ENCODE measurements around the gene FAAP24. TPM values are rescaled to one million over a fixed set of nuclear protein-coding genes. Genes with fewer than 3 reads are reported as not detected.
"Not testable (repeated sequence)": the region's sequence is repeated elsewhere in the genome, so short reads cannot be mapped to it uniquely, and the experiment has no call there.

The FAAP24 gene
- total RNA-seq, 1 donor from 2014 or later, result 0.75 TPM

DNA sequence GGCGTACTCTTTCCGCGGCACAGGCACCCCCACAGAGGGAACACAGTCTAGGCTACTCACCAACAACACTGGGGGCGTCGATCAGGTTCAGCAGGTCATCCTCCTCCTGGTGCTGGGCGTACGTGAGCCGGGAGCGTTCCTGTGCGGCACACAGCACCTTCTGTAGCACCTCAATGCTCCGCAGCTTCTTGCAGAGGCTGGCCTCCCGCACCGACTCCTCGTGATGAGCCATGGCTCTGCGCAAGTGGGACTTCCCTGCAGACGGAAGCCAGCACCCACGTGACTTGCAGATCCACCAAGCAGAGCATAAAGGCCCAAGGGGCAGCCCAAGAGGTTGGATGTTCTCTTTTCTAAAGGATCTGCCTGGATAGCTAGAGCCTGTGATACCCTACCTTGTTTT lies 23.9 kb downstream of the FAAP24 start:
- ATAC-seq (ENCODE audit: poor library complexity), result not testable (repeated sequence)

DNA sequence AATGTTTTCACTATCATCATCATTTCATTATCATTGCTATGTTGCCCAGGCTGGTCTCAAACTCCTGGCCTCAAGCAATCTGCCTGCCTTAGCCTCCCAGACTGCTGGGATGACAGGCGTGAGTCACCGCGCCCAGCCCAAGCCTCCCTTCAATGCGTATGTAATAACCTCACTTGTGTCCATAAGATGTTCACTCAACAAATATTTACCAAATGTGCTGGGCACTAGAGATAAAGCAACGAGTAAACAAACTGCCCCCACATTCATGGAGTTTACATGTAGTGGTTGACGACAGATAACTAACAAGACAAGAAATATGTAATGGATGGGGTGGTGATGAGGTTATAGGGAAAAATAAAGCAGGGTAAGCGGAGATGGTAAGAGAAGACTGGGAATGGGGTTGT lies 25.0 kb downstream of the FAAP24 start:
- not testable (repeated sequence) for ATAC-seq (ENCODE audit: poor library complexity)

More for the DNA sequence above, 23.9 kb downstream of the FAAP24 start:
- intact Hi-C loops (cut with DNase I); DNase-seq: not testable (repeated sequence)

DNA sequence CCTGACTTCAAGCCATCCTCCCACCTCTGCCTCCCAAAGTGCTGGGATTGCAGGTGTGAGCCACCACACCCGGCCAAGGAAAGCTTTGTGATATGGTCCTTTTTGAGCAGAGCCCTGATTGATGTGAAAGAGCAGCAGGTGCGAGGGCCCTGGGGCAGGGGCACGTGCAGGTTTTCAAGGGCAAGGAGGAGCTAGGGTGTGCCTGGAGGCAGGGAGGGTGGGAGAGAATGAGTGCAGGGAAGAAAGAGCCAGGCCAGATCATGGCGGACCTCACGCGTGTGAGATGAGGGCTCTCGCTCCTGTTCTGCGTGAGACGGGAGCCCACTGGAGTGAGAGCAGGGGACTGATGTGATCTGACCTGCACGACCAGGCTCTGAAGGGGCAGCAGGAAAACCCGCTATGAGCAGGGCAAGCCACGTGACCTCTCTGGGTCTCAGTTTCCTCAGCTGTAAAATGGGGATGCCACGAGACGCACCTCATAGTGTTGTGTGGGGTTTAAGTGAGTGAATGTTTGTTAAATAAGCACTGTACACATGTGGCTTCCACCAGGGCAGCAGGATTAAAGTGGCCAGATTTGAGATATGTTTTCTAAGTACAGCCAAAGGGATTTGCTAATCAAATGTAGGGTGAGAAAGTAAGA lies 25.8 kb downstream of the FAAP24 start:
- no peak for ATAC-seq (ENCODE audit: poor library complexity)

More for the DNA sequence above, 25.0 kb downstream of the FAAP24 start:
- DNase-seq; intact Hi-C loops (cut with DNase I): not testable (repeated sequence)

DNA sequence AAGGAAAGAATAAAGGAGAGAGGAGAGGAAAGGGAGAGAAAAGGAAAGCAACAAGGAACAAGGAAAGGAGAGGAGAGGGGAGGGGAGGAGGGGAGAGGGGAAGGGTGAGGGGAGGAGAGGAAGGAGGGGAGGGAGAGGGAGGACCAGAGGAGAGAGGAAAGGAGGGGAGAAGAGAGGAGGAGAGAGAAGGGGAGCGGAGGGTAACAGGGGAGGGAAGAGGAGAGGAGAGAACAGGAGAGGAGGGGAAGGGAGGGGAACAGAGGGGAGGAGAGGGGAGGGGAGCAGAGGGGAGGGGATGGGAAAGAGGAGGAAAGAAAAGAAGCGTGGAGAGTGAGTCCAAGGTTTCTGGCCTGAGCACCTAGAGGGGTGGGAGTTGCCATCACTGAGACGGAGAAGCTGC lies 26.7 kb downstream of the FAAP24 start:
- no peak for DNase-seq
- no peak for ATAC-seq (ENCODE audit: poor library complexity)
- intact Hi-C loops (cut with DNase I), result no loop called here

More for the DNA sequence above, 25.8 kb downstream of the FAAP24 start:
- intact Hi-C loops (cut with DNase I), result no loop called here
- no peak for DNase-seq

DNA sequence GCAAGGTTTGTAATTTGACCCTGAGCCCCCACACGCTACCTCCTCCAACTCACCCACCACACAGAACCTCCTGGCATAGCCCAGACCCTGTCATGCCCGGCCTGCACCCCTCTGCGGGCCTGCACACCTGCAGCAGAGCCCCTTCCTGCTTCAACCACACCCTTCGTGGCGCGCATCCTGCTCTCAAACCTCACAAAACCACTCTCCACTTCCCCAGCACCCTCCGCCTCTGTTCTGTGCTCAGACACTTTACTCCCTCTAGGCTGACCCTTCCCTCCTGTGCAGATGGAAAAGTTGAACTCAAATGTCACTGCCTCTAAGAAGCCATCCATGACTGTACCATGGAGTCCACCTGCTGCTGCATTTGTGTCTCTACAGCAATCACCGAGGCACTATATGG lies 28.5 kb downstream of the FAAP24 start:
- intact Hi-C loops (cut with DNase I), result no loop called here
- no peak for DNase-seq
- no peak for ATAC-seq (ENCODE audit: poor library complexity)

DNA sequence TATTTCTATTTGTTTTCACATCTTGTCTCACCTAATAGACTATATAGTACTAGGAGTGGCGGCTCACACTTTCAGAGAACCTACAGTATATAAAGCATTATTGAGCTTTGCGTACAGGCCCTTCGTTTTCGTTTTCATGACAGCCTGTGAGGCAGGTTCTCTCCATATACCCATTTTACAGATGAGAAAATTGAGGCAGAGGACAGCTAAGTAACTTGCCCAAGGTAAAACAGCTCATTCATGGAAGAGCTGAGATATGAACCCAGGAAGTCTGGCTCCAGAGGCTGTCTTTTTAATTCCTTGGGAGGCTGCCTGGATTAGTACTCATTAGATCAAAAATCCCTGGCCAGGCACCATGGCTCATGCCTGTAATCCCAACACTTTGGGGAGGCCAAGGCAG lies 28.9 kb downstream of the FAAP24 start:
- intact Hi-C loops (cut with DNase I), result no loop called here
- no peak for DNase-seq
- no peak for ATAC-seq (ENCODE audit: poor library complexity)

DNA sequence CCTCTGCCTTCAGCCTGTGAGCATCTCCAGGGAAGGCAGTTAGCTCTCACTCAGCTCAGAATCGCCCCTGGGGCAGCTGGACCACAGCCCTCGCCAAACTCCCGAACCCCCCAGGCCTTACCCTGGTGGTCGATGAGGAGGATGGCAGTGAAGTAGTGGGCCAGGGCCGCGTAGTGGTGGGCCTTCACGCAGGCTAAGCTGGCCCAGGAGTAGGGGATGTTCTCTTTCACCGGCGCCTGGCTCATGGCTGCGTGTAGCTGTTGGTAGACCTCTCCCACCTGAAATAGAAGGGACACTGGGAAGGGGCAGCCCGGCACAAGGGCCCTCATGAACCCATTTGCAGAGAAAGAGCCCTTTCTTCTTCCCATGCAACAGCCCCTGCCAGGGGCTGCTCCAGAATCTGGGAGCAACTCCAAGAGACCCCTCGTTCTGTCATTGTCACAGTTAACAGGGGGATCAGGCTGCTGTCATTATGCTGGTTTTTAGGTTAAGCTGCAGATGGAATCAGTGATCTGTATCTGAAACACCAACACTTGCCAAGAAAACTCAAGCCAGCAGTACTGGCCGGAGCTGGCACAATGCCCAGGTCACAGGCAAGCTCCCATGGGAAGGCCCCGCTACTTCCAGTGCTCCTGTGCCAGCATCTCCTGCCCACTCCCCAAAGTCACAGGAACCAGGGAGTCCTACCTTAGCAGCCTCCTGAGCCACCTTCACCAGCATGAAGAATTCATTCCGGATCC lies 30.3 kb downstream of the FAAP24 start:
- intact Hi-C loops (cut with DNase I); ATAC-seq (ENCODE audit: poor library complexity); DNase-seq: not testable (repeated sequence)

DNA sequence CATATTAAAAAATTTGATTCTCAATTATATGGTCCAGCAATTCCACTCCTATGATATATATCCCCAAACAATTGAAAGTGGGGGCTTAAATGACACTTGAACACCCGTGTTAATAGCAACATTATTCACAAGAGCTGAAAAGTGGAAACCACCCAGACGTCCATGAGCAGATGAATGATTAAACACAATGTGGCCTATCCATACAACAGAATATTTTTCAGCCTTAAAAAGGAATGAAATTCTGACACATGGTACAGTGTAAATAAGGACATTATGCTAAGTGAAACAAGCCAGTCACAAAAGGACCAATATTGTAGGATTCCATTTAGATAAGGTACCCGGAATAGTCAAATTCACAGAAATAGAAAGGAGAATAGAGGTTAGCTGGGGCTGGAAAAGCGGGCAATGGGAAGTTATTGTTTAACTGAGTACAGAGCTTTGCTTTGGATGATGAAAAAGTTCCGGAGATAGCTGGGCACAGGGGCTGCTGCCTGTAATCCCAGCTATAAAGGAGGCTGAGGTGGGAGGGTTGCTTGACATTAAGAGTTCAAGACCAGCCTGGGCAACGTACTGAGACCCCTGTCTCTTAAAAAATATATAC lies 31.5 kb downstream of the FAAP24 start:
- DNase-seq; ATAC-seq (ENCODE audit: poor library complexity); intact Hi-C loops (cut with DNase I): not testable (repeated sequence)

DNA sequence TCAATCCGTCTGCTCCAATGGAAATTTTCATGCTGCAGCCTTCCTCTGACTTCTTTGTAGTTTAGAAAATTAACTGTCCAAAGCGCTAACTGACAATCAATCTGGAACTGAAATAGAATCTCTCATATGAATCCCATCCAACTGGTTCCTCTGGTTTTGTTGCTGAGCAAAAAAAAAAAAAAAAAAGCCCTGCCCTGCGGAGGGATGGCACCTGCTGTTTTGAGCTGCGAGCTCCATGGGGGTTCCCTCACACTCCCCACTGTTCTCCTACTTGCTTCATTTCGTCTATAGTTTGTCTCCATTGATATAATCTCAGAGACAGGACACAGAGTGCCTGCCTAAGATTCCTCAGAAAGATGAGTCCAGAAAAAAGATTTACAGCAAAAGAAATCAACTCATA lies 33.4 kb downstream of the FAAP24 start:
- intact Hi-C loops (cut with DNase I), result no loop called here
- DNase-seq, result no peak
- ATAC-seq (ENCODE audit: poor library complexity), result no peak

DNA sequence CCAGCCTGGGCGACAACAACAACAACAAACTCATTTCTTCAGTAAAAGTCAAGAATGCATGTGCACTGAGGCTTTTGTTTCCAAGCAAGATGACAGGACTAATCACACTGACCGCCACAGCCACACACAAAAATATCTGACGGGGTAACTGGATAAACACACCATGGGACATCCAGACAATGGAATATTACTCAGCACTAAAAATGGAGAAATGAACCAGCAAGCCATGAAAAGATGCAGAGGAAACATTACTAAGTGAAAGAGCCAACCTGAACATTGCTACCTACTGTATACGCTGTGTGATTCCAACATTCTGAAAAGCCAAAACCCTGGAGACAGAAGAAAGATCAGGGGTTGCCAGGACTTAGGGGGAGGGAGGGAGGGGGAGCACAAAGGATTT lies 36.7 kb downstream of the FAAP24 start:
- DNase-seq (no peak), ATAC-seq (ENCODE audit: poor library complexity) (no peak)
- intact Hi-C loops (cut with DNase I), result no loop called here

DNA sequence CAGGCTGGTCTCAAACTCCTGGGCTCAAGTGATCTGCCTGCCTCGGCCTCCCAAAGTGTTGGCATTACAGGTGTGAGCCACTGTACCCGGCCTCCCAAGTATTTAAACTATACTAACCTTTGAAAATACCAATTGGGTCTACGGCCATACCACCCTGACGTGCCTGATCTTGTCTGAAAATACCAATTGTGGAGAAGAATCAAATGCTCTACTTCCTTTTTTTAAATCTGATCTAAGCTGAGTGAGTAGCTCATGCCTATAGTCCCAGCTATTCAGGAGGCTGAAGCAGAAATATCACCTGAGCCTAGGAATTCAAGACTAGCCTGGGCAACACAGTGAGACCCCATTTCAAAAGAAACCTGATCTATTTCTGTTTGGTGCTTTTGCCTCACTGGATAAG lies 38.8 kb downstream of the FAAP24 start:
- intact Hi-C loops (cut with DNase I); DNase-seq; ATAC-seq (ENCODE audit: poor library complexity): not testable (repeated sequence)

DNA sequence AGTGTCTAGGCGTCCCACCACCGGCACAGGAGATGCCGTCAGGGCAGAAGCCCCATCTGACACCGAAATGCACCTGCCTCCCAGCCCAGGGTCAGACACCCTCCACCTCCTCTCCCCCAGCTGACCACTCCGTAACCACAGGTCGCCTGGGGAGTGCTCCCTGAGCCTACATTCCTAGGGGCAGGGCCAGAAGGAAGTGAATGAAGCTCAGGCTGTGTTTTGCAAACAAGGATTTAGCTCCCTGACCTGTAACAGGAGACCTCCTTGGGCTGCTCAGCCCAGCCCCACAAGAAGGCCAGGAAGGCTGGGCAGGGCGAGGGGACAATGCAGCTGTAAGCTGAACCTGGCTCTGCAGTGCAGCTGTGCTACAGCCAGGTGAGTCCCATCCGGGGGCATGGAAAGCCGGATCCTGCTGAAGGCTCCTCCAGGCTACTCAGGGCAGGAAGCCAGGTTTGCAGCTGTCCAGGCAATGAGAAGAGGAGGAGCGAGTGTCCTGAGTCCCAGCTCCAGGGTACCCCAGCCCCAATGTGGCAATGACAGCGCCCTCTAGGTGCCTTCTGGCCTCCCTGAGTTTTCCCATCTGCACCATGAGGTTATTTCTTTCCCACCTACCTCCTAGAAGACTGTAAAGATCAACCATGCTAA lies 50.6 kb downstream of the FAAP24 start:
- no peak for ATAC-seq (ENCODE audit: poor library complexity)
- intact Hi-C loops (cut with DNase I), result no loop called here
- DNase-seq, result no peak

DNA sequence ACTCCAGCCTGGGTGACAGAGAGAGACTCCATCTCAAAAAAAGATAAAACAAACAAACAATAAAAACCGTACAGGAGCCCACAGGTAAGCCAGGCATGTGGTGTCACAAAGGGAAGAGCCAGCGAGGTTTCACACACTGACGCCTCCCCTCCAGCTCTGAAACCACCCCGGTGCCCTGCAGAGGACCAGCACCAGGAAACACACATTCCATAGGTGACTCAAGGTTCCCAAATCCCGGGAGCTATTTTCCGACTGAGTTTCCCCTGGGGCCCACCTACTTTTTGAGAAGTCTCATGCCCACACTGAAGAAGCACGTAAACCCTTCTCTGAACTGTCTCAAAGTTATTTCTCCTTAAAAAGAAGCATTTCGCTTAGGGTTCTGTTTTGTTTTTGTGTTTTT lies 52.4 kb downstream of the FAAP24 start:
- ATAC-seq (ENCODE audit: poor library complexity) (no peak), DNase-seq (no peak)
- intact Hi-C loops (cut with DNase I), result no loop called here

DNA sequence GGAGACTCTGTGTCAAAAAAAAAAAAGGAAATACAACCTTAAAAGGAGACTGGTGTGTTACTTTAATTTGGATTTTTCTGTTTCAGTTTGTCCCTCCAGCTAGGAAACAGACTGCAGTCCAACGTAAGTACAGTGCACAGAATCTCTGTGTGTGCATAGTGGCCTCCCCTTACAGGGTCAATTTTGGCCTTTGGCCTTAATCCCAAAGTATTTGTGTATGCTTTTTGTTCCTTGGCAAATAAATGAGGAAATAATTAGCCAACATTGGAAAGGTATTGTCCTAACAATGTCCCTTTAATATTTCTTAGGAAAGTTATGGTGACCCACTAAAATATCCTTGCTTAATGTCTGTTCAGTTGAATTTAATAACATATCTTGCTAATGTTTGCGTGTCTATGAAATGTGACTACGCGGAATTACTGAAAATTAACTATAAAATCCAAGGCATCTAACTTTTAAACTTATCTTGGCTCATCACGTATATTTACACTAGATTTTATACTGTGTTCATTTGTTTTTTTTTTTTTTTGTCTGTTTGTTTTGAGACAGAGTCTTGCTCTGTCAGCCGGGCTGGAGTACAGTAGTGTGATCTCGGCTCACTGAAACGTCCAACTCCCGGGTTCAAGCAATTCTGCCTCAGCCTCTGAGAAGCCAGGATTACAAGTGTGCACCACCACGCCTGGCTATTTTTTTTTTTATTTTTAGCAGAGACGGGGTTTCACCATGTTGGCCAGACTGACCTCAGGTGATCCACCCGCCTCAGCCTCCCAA lies 53.6 kb downstream of the FAAP24 start:
- intact Hi-C loops (cut with DNase I); DNase-seq; ATAC-seq (ENCODE audit: poor library complexity): not testable (repeated sequence)

DNA sequence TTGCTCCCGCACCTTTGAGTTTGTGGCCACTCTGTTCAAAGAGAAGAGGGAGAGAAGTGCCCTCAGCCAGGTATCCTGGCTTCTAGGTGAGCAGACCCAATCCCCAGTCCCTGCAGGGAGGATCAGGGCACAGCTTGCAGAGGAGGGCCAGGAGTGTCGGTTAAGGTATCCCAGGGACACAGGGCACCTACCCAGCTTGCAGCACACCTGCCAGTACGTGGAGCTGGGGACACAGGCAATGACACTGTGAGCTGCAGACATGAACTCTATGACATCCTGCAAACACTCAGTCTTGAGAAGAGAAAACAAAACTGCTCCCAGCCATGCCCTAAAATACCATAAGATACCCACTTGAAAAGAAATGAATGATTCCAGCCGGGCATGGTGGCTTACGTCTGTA lies 54.6 kb downstream of the FAAP24 start:
- DNase-seq; ATAC-seq (ENCODE audit: poor library complexity); intact Hi-C loops (cut with DNase I): not testable (repeated sequence)
